Smooth muscle cell (in vitro differentiated cells): ENCODE measurements around the gene EHD2. TPM values are rescaled to one million over a fixed set of nuclear protein-coding genes. Genes with fewer than 3 reads are reported as not detected.
"Not testable (repeated sequence)": the region's sequence is repeated elsewhere in the genome, so short reads cannot be mapped to it uniquely, and the experiment has no call there.

Experiments
- DNase-seq: peaks from one replicate; lab custom pipeline; 2025; ENCODE audit not compliant: unreplicated experiment; lab: John Stamatoyannopoulos, UW
- H2AFZ ChIP-seq: fragments of 200-600 bp; sonication (generic); 2 replicates; pipeline ENCODE4 v1.6.0; 2016; ENCODE audit warnings: antibody characterized with exemption, low read depth, mild to moderate bottlenecking
- H3F3A ChIP-seq: fragments of 200-600 bp; sonication (generic); 2 replicates; pipeline ENCODE4 v1.6.0; 2017; ENCODE audit warnings: antibody characterized with exemption, low read depth
- H3K27ac ChIP-seq: fragments of 200-600 bp; sonication (generic); 2 replicates; pipeline ENCODE4 v1.5.1; 2016; ENCODE audit warnings: low read depth, mild to moderate bottlenecking
- H3K27me3 ChIP-seq: fragments of 200-600 bp; sonication (generic); 2 replicates; pipeline ENCODE4 v1.6.1; 2016; ENCODE audit warnings: low read depth, mild to moderate bottlenecking
- H3K36me3 ChIP-seq: fragments of 200-600 bp; sonication (generic); 2 replicates; pipeline ENCODE4 v1.5.1; 2016; ENCODE audit warnings: low read depth
- H3K4me1 ChIP-seq: fragments of 200-600 bp; sonication (generic); 2 replicates; pipeline ENCODE4 v1.5.1; 2016; ENCODE audit warnings: low read depth
- H3K4me2 ChIP-seq: fragments of 200-600 bp; sonication (generic); 2 replicates; pipeline ENCODE4 v1.6.0; 2016; ENCODE audit warnings: mild to moderate bottlenecking
- H3K4me3 ChIP-seq: fragments of 200-600 bp; sonication (generic); 2 replicates; pipeline ENCODE4 v1.5.1; 2016; ENCODE audit warnings: mild to moderate bottlenecking
- H3K79me2 ChIP-seq: fragments of 200-600 bp; sonication (generic); 2 replicates; pipeline ENCODE4 v1.6.0; 2016; ENCODE audit warnings: low read depth, mild to moderate bottlenecking
- H3K9ac ChIP-seq: fragments of 200-600 bp; sonication (generic); 2 replicates; pipeline ENCODE4 v1.6.0; 2016; ENCODE audit warnings: low read depth
- H3K9me3 ChIP-seq: fragments of 200-600 bp; sonication (generic); replicated peaks from 2 replicates; pipeline ENCODE4 v1.5.1; 2016; ENCODE audit warnings: low read depth
- H4K20me1 ChIP-seq: fragments of 200-600 bp; sonication (generic); 2 replicates; pipeline ENCODE4 v1.6.0; 2016; ENCODE audit warnings: low read depth
- WGBS: methylation state at CpG from one replicate; pipeline ENCODE4 v1.1.7; 2016; ENCODE audit warnings: low lambda C conversion rate; 5-methylcytosine and 5-hydroxymethylcytosine counted together
- polyA plus RNA-seq: library from polyadenylated mRNA; unstranded; fragments of >200 nt; fragmentation: Nextera tagmentation; extraction: Ambion mirVana; gene quantifications from 2 replicates; pipeline ENCODE4 v1.2.1, GENCODE V29; 2016
- total RNA-seq: library from RNA; depleted of rRNA; stranded (reverse); fragments of >200 nt; gene quantifications from 2 replicates; pipeline ENCODE4 v1.2.3, GENCODE V29; 2014
- TF ChIP-seq, protein P1 (sequence below): fragments of 200-600 bp; sonication (generic); IDR thresholded peaks from 2 replicates; pipeline ENCODE4 v1.5.1; 2017; ENCODE audit warnings: borderline replicate concordance, mild to moderate bottlenecking, antibody characterized with exemption; ENCODE audit not compliant: insufficient read depth, poor library complexity, severe bottlenecking

The EHD2 gene
- total and polyA plus RNA-seq, 2 experiments from 2014 or later: 65.6 to 200 TPM

DNA sequence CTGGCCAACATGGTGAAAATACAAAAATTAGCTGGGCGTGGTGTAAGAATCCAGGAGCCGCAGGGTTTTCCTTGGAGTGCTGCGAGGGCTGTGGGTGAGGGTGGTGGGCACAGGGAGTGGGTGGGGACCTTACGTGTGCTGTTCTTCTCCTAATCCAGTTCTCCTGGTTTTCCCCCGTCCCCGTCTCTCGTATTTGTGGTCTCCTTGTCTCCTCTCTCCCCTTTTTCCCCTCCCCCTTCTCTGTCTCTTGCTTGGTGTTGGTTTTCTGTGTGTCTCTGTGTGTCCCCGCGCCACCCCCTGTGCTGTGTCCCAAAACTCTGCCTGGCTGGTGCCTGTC is 67.0 kb downstream of the EHD2 start:
- Histone ChIP-seq H3K36me3 (no peaks in the 10 kb centered on the region), H4K20me1 (peaks cover 48% of the 10 kb centered on the region), H3K4me3 (peak overlapping the region; percentile 74), H3K27me3 (no peaks in the 10 kb centered on the region), H3K79me2 (peaks cover 31% of the 10 kb centered on the region), H3K27ac (peak overlapping the region; percentile 44), H3K4me2 (peak overlapping the region; percentile 91), H2AFZ (no peak overlapping the region), H3F3A (peaks cover 12% of the 10 kb centered on the region), H3K4me1 (peaks cover 11% of the 10 kb centered on the region), H3K9me3 (no peaks in the 10 kb centered on the region), H3K9ac (peak overlapping the region; percentile 13)
- TF ChIP-seq, protein P1, sequence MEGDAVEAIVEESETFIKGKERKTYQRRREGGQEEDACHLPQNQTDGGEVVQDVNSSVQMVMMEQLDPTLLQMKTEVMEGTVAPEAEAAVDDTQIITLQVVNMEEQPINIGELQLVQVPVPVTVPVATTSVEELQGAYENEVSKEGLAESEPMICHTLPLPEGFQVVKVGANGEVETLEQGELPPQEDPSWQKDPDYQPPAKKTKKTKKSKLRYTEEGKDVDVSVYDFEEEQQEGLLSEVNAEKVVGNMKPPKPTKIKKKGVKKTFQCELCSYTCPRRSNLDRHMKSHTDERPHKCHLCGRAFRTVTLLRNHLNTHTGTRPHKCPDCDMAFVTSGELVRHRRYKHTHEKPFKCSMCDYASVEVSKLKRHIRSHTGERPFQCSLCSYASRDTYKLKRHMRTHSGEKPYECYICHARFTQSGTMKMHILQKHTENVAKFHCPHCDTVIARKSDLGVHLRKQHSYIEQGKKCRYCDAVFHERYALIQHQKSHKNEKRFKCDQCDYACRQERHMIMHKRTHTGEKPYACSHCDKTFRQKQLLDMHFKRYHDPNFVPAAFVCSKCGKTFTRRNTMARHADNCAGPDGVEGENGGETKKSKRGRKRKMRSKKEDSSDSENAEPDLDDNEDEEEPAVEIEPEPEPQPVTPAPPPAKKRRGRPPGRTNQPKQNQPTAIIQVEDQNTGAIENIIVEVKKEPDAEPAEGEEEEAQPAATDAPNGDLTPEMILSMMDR: no peak
- WGBS: 51% methylated on average over 9 of the region's 9 CpGs
- DNase-seq: no peak

DNA sequence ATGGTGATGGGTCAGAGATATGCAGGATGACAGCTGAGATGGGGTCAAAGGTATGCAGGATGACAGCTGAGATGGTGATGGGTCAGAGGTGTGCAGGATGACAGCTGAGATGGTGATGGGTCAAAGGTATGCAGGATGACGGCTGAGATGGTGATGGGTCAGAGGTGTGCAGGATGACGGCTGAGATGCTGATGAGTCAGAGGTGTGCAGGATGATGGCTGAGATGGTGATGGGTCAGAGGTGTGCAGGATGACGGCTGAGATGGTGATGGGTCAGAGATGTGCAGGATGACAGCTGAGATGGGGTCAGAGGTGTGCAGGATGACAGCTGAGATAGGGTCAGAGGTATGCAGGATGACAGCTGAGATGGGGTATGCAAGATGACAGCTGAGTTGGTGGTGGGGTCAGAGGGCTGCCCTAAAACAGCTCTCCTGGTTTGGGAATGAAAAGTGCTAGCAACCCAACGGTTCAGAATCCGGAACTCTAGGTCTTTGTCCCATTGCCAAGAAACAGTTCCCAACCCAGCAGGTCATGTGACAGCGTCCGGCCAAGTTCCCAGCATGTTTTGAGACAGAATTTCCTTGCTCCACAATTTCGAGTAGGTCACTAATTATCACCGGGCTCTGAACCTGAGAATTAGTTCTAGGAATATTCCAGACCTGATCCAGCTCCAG is 68.5 kb downstream of the EHD2 start:
- peaks cover 12% of the 10 kb centered on the region for H3F3A ChIP-seq
- H3K36me3 ChIP-seq: no peaks in the 10 kb centered on the region
- WGBS: 90% methylated on average over 9 of the region's 9 CpGs
- no peak overlapping the region for H3K4me2 ChIP-seq
- peaks cover 31% of the 10 kb centered on the region for H3K79me2 ChIP-seq
- no peak for DNase-seq
- H3K4me1 ChIP-seq: peaks cover 11% of the 10 kb centered on the region
- TF ChIP-seq, protein P1: no peak
- H4K20me1 ChIP-seq: peaks cover 48% of the 10 kb centered on the region
- no peak overlapping the region for H3K9ac ChIP-seq
- H3K27me3 ChIP-seq: no peaks in the 10 kb centered on the region
- no peak overlapping the region for H3K4me3 ChIP-seq
- H2AFZ ChIP-seq: no peak overlapping the region
- no peaks in the 10 kb centered on the region for H3K9me3 ChIP-seq
- H3K27ac ChIP-seq: no peak overlapping the region

DNA sequence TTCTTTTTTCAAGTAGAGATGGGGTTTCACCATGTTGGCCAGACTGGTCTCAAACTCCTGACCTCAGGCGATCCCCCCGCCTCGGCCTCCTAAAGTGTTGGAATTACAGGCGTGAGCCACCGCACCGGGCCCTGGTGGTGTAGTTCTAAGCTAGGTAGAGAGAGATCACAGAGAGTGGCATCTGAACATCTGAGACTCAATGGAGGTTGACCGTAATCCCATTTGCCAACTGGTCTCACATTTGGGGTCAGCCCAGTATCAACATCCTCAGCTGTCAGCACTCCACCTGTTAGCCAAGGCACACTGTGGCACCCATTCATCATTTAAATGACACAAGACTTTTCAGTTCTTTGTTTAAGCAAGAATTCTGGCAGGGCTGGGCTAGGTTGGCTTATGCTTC is 73.3 kb downstream of the EHD2 start:
- DNase-seq: no peak
- Histone ChIP-seq H3K27me3 (no peaks in the 10 kb centered on the region), H3K27ac (no peak overlapping the region), H3K4me3 (no peak overlapping the region), H3F3A (peaks cover 11% of the 10 kb centered on the region), H3K4me1 (peaks cover 4% of the 10 kb centered on the region), H3K79me2 (no peaks in the 10 kb centered on the region), H2AFZ (no peak overlapping the region), H4K20me1 (peaks cover 26% of the 10 kb centered on the region), H3K36me3 (no peaks in the 10 kb centered on the region), H3K9ac (no peak overlapping the region), H3K4me2 (no peak overlapping the region), H3K9me3 (no peaks in the 10 kb centered on the region)
- 92% methylated on average over 7 of the region's 7 CpGs for WGBS
- TF ChIP-seq, protein P1: no peak

DNA sequence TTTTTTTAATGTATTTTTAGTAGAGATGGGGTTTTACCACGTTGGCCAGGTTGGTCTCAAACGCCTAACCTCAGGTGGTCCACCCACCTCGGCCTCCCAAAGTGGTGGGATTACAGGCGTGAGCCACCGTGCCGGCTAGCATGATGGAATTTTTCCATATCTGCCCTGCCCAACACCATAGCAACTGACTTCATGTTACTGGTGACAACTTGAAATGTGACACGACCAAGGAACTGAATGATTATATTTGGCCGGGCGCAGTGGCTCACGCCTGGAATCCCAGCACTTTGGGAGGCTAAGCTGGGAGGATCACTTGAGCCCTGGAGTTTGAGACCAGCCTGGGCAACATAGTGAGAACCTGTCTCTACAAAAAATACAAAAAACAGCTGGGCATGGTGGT is 74.1 kb downstream of the EHD2 start:
- not testable (repeated sequence) for DNase-seq, H3K79me2 ChIP-seq, H3F3A ChIP-seq, H3K4me1 ChIP-seq, H3K36me3 ChIP-seq, H3K27me3 ChIP-seq, H3K9me3 ChIP-seq, H3K4me3 ChIP-seq, H3K27ac ChIP-seq, H3K9ac ChIP-seq, H2AFZ ChIP-seq, H3K4me2 ChIP-seq
- peaks cover 19% of the 10 kb centered on the region for H4K20me1 ChIP-seq
- 89% methylated on average over 10 of the region's 10 CpGs for WGBS

DNA sequence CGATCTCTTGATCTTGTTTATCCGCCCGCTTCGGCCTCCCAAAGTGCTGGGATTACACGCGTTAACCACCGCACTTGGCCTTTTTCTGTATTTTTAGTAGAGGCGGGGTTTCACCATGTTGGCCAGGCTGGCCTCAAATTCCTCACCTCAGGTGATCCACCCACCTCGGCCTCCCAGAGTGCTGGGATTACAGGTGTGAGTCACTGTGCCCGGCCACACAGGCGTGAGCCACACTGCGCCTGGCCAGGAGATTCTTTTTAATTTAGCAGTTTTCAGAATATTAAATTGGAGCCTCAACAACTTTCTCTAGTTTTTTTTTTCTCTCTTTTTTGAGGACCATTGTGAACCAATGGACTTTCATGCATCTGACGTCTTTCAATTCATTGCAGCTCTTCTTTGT is 76.6 kb downstream of the EHD2 start:
- not testable (repeated sequence) for H3F3A ChIP-seq, H3K79me2 ChIP-seq, H2AFZ ChIP-seq, H3K4me1 ChIP-seq, H3K9me3 ChIP-seq, DNase-seq, H3K9ac ChIP-seq, H4K20me1 ChIP-seq, H3K36me3 ChIP-seq, H3K4me3 ChIP-seq, H3K27me3 ChIP-seq, H3K27ac ChIP-seq
- 62% methylated on average over 13 of the region's 13 CpGs for WGBS
- peak overlapping the region; percentile 47 for H3K4me2 ChIP-seq
